HepG2 (cell line): Measurements from ENCODE around the gene LYST. TPM values are rescaled to one million over a fixed set of nuclear protein-coding genes. Genes with fewer than 3 reads are reported as not detected.
A peak's percentile ranks its signal among the peaks of the same experiment; 100 is the strongest.

ENCODE experiments used
- DMAP1 ChIP-seq: IDR thresholded peaks from 2 replicates; pipeline ENCODE4 v1.6.1; 2016
- ELF1 ChIP-seq: sonication (generic); formaldehyde crosslinking; IDR thresholded peaks from 2 replicates; pipeline ENCODE4 v1.4.0; 2020; ENCODE audit warnings: missing genetic modification reagents
- IRF2 ChIP-seq: IDR thresholded peaks from 2 replicates; pipeline ENCODE4 v1.6.1; 2018; ENCODE audit warnings: missing genetic modification reagents, missing compliant biosample characterization
- LRRFIP1 ChIP-seq: sonication (generic); formaldehyde crosslinking; conservative IDR thresholded peaks from 2 replicates; pipeline ENCODE4 v1.4.0; 2020; ENCODE audit warnings: missing genetic modification reagents
- NONO ChIP-seq, 2 experiments: fragments of 450-650 bp in 1 of 2; sonication (generic) in 1 of 2; formaldehyde crosslinking in 1 of 2; IDR thresholded peaks in 1 of 2; conservative IDR thresholded peaks in 1 of 2; 2 replicates each; pipeline versions ENCODE4 v1.6.1 to v1.8.0; 2017 to 2022; ENCODE audit warnings: mild to moderate bottlenecking in 1 of 2, missing genetic modification reagents in 1 of 2, moderate library complexity in 1 of 2
- REXO4 ChIP-seq: sonication (generic); formaldehyde crosslinking; IDR thresholded peaks from 2 replicates; pipeline ENCODE4 v1.8.0; 2022; ENCODE audit warnings: missing genetic modification reagents, mild to moderate bottlenecking, borderline replicate concordance
- RORA ChIP-seq: sonication (generic); formaldehyde crosslinking; IDR thresholded peaks from 2 replicates; pipeline ENCODE4 v1.5.0; 2020; ENCODE audit warnings: mild to moderate bottlenecking, missing genetic modification reagents, moderate library complexity
- SNAPC5 ChIP-seq: sonication (generic); formaldehyde crosslinking; IDR thresholded peaks from 2 replicates; pipeline ENCODE4 v1.8.1; 2023; ENCODE audit warnings: mild to moderate bottlenecking, missing genetic modification reagents, borderline replicate concordance
- TBP ChIP-seq: sonication (generic); formaldehyde crosslinking; IDR thresholded peaks from 2 replicates; pipeline ENCODE4 v1.5.0; 2020; ENCODE audit warnings: missing genetic modification reagents
- ZNF263 ChIP-seq: sonication (generic); formaldehyde crosslinking; IDR thresholded peaks from 2 replicates; pipeline ENCODE4 v1.4.0; 2020; ENCODE audit warnings: missing genetic modification reagents
- ZNF441 ChIP-seq: sonication (generic); formaldehyde crosslinking; IDR thresholded peaks from 2 replicates; pipeline ENCODE4 v1.7.0; 2021; ENCODE audit warnings: missing genetic modification reagents, borderline replicate concordance
- ZNF570 ChIP-seq: sonication (generic); formaldehyde crosslinking; IDR thresholded peaks from 2 replicates; pipeline ENCODE4 v1.4.0; 2020; ENCODE audit warnings: mild to moderate bottlenecking, missing genetic modification reagents, borderline replicate concordance
- ZNF646 ChIP-seq: sonication (generic); formaldehyde crosslinking; IDR thresholded peaks from 2 replicates; pipeline ENCODE4 v1.9.0; 2021; ENCODE audit warnings: mild to moderate bottlenecking, missing genetic modification reagents
- ZNF850 ChIP-seq: sonication (generic); formaldehyde crosslinking; conservative IDR thresholded peaks from 2 replicates; pipeline ENCODE4 v1.9.0; 2021; ENCODE audit warnings: mild to moderate bottlenecking, missing genetic modification reagents
- polyA plus RNA-seq, 8 experiments: library from polyadenylated mRNA; depleted of rRNA in 3 of 8; stranded (reverse) in 7 of 8; unstranded in 1 of 8; fragments of >200 nt; fragmentation: Illumina TruSeq in 4 of 8; extraction: Trizol in 4 of 8; gene quantifications; 2 replicates each; pipeline versions ENCODE4 v1.2.1 to v1.2.3, GENCODE V29; 2011 to 2016; ENCODE audit warnings: low read depth in 4 of 8, missing spikeins in 1 of 8, mixed read lengths in 1 of 8; ENCODE audit not compliant: insufficient read depth in 1 of 8
- total RNA-seq, 5 experiments: library from RNA; depleted of rRNA; stranded (reverse); fragments of >200 nt; fragmentation: Illumina TruSeq; extraction: Trizol; gene quantifications; 2 replicates each; pipeline ENCODE4 v1.2.3, GENCODE V29; 2016; ENCODE audit warnings: low read depth in 1 of 5
- TF ChIP-seq, protein P1 (sequence below): sonication (generic); formaldehyde crosslinking; IDR thresholded peaks from 2 replicates; pipeline ENCODE4 v1.5.1; 2020; ENCODE audit warnings: mild to moderate bottlenecking, missing genetic modification reagents
- TF ChIP-seq, protein P2 (sequence below): sonication (generic); formaldehyde crosslinking; conservative IDR thresholded peaks from 2 replicates; pipeline ENCODE4 v1.8.1; 2023; ENCODE audit warnings: missing genetic modification reagents

LYST gene
- total and polyA plus RNA-seq, 2 of the 13 experiments (the other 11 are each of a cell fraction or from before 2014, with no cell fraction given), result 0.91 to 2.5 TPM

- no peak for TF ChIP-seq SNAPC5 (CRISPR knock-in tag)
- no peak for TF ChIP-seq ZNF646 (CRISPR knock-in tag)
- TF ChIP-seq DMAP1, result peak; percentile 60
- TF ChIP-seq ZNF441 (CRISPR knock-in tag), result 0 out of 2 replicates have a peak, but pooled peaks have one; percentile 8
- TF ChIP-seq, protein P1, sequence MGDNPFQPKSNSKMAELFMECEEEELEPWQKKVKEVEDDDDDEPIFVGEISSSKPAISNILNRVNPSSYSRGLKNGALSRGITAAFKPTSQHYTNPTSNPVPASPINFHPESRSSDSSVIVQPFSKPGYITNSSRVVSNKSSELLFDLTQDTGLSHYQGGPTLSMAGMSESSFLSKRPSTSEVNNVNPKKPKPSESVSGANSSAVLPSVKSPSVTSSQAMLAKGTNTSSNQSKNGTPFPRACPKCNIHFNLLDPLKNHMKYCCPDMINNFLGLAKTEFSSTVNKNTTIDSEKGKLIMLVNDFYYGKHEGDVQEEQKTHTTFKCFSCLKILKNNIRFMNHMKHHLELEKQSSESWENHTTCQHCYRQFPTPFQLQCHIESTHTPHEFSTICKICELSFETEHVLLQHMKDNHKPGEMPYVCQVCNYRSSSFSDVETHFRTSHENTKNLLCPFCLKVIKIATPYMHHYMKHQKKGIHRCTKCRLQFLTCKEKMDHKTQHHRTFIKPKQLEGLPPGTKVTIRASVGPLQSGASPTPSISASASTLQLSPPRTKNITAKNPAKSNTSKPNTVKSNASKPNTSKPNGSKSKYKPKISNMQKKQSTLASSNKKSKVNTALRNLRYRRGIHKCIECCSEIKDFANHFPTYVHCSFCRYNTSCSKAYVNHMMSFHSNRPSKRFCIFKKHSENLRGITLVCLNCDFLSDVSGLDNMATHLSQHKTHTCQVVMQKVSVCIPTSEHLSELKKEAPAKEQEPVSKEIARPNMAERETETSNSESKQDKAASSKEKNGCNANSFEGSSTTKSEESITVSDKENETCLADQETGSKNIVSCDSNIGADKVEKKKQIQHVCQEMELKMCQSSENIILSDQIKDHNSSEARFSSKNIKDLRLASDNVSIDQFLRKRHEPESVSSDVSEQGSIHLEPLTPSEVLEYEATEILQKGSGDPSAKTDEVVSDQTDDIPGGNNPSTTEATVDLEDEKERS (CRISPR knock-in tag), result no peak
- no peak for TF ChIP-seq NONO (IDR thresholded peaks at IDR 0.05)
- peak; percentile 46; the same call in 1 of the 2 replicates for TF ChIP-seq NONO (CRISPR knock-in tag; conservative IDR thresholded peaks at IDR 0.05)
- 0 out of 2 replicates have a peak, but pooled peaks have one; percentile 41 for TF ChIP-seq LRRFIP1
- TF ChIP-seq REXO4, result no peak
- TF ChIP-seq ZNF570 (CRISPR knock-in tag), result no peak
- TF ChIP-seq ELF1 (CRISPR knock-in tag), result no peak
- TF ChIP-seq ZNF263 (CRISPR knock-in tag), result peak; percentile 93
- TF ChIP-seq RORA (CRISPR knock-in tag), result no peak
- 0 out of 2 replicates have a peak, but pooled peaks have one; percentile 63 for TF ChIP-seq ZNF850 (CRISPR knock-in tag)
- TF ChIP-seq IRF2, result no peak
- TF ChIP-seq, protein P2, sequence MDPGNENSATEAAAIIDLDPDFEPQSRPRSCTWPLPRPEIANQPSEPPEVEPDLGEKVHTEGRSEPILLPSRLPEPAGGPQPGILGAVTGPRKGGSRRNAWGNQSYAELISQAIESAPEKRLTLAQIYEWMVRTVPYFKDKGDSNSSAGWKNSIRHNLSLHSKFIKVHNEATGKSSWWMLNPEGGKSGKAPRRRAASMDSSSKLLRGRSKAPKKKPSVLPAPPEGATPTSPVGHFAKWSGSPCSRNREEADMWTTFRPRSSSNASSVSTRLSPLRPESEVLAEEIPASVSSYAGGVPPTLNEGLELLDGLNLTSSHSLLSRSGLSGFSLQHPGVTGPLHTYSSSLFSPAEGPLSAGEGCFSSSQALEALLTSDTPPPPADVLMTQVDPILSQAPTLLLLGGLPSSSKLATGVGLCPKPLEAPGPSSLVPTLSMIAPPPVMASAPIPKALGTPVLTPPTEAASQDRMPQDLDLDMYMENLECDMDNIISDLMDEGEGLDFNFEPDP (CRISPR knock-in tag), result 0 out of 2 replicates have a peak, but pooled peaks have one; percentile 36
- TF ChIP-seq TBP, result no peak
These were observed 217.7 kb downstream of the LYST start (continued) for GRCh38 chr1:235648954-235649367.
